OCI-LY1 (cell line): ENCODE data around the gene STEAP1B.
A peak's percentile ranks its signal among the peaks of the same experiment; 100 is the strongest.

Experiments
- H2AFZ ChIP-seq: fragments of 200-600 bp; sonication (generic), shearing (Covaris generic); 2 replicates; pipeline ENCODE4 v1.6.0; 2014; ENCODE audit warnings: antibody characterized with exemption, mild to moderate bottlenecking, low read length
- H3F3A ChIP-seq: fragments of 200-600 bp; sonication (generic), shearing (Covaris generic); 2 replicates; pipeline ENCODE4 v1.6.0; 2014; ENCODE audit warnings: mild to moderate bottlenecking, antibody characterized with exemption, low read length, moderate library complexity; ENCODE audit not compliant: insufficient read depth
- H3K27ac ChIP-seq: fragments of 200-600 bp; sonication (generic); 2 replicates; pipeline ENCODE4 v1.5.1; 2014; ENCODE audit warnings: low read length, mixed run types, mild to moderate bottlenecking, low read depth; ENCODE audit not compliant: poor library complexity, severe bottlenecking
- H3K27me3 ChIP-seq: fragments of 200-600 bp; sonication (generic); 2 replicates; pipeline ENCODE4 v1.6.0; 2014; ENCODE audit warnings: antibody characterized with exemption, mild to moderate bottlenecking, low read length, moderate library complexity; ENCODE audit not compliant: insufficient read depth
- H3K36me3 ChIP-seq: fragments of 200-600 bp; sonication (generic); 2 replicates; pipeline ENCODE4 v1.6.1; 2014; ENCODE audit warnings: mild to moderate bottlenecking, antibody characterized with exemption, low read length, moderate library complexity, mixed read lengths; ENCODE audit not compliant: insufficient read depth
- H3K4me1 ChIP-seq: fragments of 200-600 bp; sonication (generic); 2 replicates; pipeline ENCODE4 v1.5.1; 2014; ENCODE audit warnings: mild to moderate bottlenecking, low read length, moderate library complexity; ENCODE audit not compliant: insufficient read depth, severe bottlenecking
- H3K4me2 ChIP-seq: fragments of 200-600 bp; sonication (generic), shearing (Covaris generic); 2 replicates; pipeline ENCODE4 v1.6.1; 2014; ENCODE audit warnings: low read length
- H3K4me3 ChIP-seq: fragments of 200-600 bp; sonication (generic); 2 replicates; pipeline ENCODE4 v1.5.1; 2014; ENCODE audit warnings: low read length, low read depth, mild to moderate bottlenecking, mixed read lengths; ENCODE audit not compliant: poor library complexity, severe bottlenecking
- H3K79me2 ChIP-seq: fragments of 200-600 bp; shearing (Covaris generic); 2 replicates; pipeline ENCODE4 v1.6.1; 2016; ENCODE audit warnings: mixed run types, low read length, mixed read lengths; ENCODE audit not compliant: insufficient read depth
- H3K9ac ChIP-seq: fragments of 200-600 bp; sonication (generic), shearing (Covaris generic); 2 replicates; pipeline ENCODE4 v1.6.1; 2014; ENCODE audit warnings: mild to moderate bottlenecking, low read length, mixed read lengths
- H3K9me2 ChIP-seq: fragments of 200-600 bp; sonication (generic), shearing (Covaris generic); 2 replicates; pipeline ENCODE4 v1.6.1; 2014; ENCODE audit warnings: low read depth, mild to moderate bottlenecking, low read length, mixed read lengths
- H3K9me3 ChIP-seq: fragments of 200-600 bp; shearing (Covaris generic); 2 replicates; pipeline ENCODE4 v1.6.1; 2014; ENCODE audit warnings: low read length, mixed read lengths
- H4K20me1 ChIP-seq: fragments of 200-600 bp; sonication (generic), shearing (Covaris generic); 2 replicates; pipeline ENCODE4 v1.6.0; 2016; ENCODE audit warnings: mild to moderate bottlenecking, low read length; ENCODE audit not compliant: insufficient read depth
- EZH2 ChIP-seq: fragments of 200-600 bp; sonication (generic), shearing (Covaris generic); IDR thresholded peaks from 2 replicates; pipeline ENCODE4 v1.8.0; 2017; ENCODE audit warnings: borderline replicate concordance, mixed run types, mild to moderate bottlenecking, antibody characterized with exemption, low read length, moderate library complexity, mixed read lengths
- TF ChIP-seq, protein P1 (sequence below): fragments of 200-600 bp; sonication (generic), shearing (Covaris generic); IDR thresholded peaks from 2 replicates; pipeline ENCODE4 v1.5.1; 2017; ENCODE audit warnings: mild to moderate bottlenecking, antibody characterized with exemption, low read length, moderate library complexity, mixed read lengths

STEAP1B gene

DNA sequence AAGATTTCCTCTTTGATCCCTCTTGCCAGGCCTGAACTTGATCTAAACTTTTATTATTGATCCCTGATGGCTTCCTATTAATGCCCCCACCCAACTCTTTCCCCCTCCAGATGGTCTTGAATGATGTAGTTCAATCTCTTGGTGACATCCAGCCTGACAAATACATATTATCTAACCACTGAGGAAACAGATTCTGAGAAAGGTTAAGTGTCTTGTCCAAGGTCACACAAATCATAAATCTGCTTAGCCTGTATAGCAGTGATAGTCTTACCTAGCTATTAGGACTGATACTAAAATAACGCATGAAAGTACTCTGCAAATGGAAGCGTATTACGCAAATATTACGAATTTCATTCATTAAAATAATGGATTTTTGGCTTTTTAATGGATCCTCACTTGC, 22.7 kb downstream of the STEAP1B start:
- no peak overlapping the region for H3K9ac ChIP-seq
- H3K79me2 ChIP-seq, result no peaks in the 10 kb centered on the region
- H3K36me3 ChIP-seq, result no peaks in the 10 kb centered on the region; the same call in 1 of the 2 replicates
- H4K20me1 ChIP-seq, result no peaks in the 10 kb centered on the region
- H3K4me2 ChIP-seq, result no peak overlapping the region
- no peak overlapping the region for H3K27ac ChIP-seq
- no peak for TF ChIP-seq EZH2
- TF ChIP-seq, protein P1, sequence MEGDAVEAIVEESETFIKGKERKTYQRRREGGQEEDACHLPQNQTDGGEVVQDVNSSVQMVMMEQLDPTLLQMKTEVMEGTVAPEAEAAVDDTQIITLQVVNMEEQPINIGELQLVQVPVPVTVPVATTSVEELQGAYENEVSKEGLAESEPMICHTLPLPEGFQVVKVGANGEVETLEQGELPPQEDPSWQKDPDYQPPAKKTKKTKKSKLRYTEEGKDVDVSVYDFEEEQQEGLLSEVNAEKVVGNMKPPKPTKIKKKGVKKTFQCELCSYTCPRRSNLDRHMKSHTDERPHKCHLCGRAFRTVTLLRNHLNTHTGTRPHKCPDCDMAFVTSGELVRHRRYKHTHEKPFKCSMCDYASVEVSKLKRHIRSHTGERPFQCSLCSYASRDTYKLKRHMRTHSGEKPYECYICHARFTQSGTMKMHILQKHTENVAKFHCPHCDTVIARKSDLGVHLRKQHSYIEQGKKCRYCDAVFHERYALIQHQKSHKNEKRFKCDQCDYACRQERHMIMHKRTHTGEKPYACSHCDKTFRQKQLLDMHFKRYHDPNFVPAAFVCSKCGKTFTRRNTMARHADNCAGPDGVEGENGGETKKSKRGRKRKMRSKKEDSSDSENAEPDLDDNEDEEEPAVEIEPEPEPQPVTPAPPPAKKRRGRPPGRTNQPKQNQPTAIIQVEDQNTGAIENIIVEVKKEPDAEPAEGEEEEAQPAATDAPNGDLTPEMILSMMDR, result no peak
- H2AFZ ChIP-seq, result no peak overlapping the region
- H3K9me3 ChIP-seq, result no peaks in the 10 kb centered on the region
- H3K27me3 ChIP-seq, result no peaks in the 10 kb centered on the region
- H3K9me2 ChIP-seq, result no peaks in the 10 kb centered on the region
- H3F3A ChIP-seq, result no peaks in the 10 kb centered on the region
- no peak overlapping the region for H3K4me3 ChIP-seq
- peaks cover 8% of the 10 kb centered on the region for H3K4me1 ChIP-seq

DNA sequence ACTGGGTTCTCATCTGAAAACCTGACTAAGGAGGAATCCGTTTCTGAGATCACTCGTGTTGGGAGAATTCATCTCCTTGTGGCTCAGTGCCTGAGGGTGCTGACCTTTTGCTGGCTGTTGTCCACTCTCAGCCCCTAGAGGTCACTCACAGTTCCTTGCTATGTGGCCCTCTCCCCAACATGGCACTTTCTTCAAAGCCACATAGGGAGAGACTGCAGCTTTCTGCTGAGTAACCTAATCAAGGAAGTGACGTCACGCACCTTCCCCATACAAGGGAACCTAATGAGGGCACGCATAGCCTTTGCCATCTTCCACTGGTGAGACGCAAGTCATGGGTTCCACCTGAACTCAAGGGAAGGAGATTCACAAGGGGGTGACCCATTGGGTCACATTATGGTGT, 23.2 kb downstream of the STEAP1B start:
- TF ChIP-seq, protein P1, result no peak
- TF ChIP-seq EZH2, result no peak
- H3K27me3 ChIP-seq, result no peaks in the 10 kb centered on the region

DNA sequence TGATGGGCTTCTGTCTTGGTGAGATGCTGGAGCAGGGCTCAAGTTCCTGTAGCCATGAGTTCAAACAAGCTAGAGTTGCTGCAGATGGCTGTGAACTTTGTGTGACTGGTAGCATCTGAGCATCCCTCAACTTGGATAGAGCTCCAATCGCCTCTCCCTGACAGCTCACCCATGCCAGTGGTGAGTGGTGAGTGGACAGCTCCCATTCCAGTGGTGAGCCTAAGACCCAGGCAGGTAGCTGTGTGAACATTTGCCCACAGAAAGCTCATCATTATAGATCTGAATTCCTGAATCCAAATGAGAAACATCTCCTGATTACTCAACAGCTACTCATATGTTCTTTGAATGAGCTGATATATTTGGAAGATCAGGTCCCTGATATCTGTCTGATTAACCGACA, 25.3 kb downstream of the STEAP1B start:
- no peaks in the 10 kb centered on the region for H4K20me1 ChIP-seq
- no peaks in the 10 kb centered on the region; the same call in 1 of the 2 replicates for H3K36me3 ChIP-seq
- no peak overlapping the region for H3K4me2 ChIP-seq
- H3K4me3 ChIP-seq, result no peak overlapping the region
- H3K27me3 ChIP-seq, result no peaks in the 10 kb centered on the region
- no peak overlapping the region for H3K9ac ChIP-seq
- H3F3A ChIP-seq, result no peaks in the 10 kb centered on the region
- H2AFZ ChIP-seq, result no peak overlapping the region
- no peaks in the 10 kb centered on the region for H3K9me3 ChIP-seq
- TF ChIP-seq, protein P1, result no peak
- no peak for TF ChIP-seq EZH2
- H3K27ac ChIP-seq, result no peak overlapping the region
- H3K79me2 ChIP-seq, result no peaks in the 10 kb centered on the region
- H3K4me1 ChIP-seq, result no peaks in the 10 kb centered on the region
- H3K9me2 ChIP-seq, result no peaks in the 10 kb centered on the region

More for the DNA sequence above, 23.2 kb downstream of the STEAP1B start:
- Histone ChIP-seq H3K9ac (no peak overlapping the region), H4K20me1 (no peaks in the 10 kb centered on the region), H3K4me1 (peaks cover 6% of the 10 kb centered on the region), H3K9me2 (no peaks in the 10 kb centered on the region), H2AFZ (0 out of 2 replicates have a peak overlapping the region, but pooled peaks have one; percentile 39), H3K36me3 (no peaks in the 10 kb centered on the region; the same call in 1 of the 2 replicates), H3F3A (no peaks in the 10 kb centered on the region), H3K4me2 (no peak overlapping the region), H3K9me3 (no peaks in the 10 kb centered on the region), H3K4me3 (no peak overlapping the region), H3K79me2 (no peaks in the 10 kb centered on the region), H3K27ac (no peak overlapping the region)
